ENCODE measurements around the gene SLC22A5.
A peak's percentile ranks its signal among the peaks of the same experiment; 100 is the strongest.
"Not testable (repeated sequence)": the region's sequence is repeated elsewhere in the genome, so short reads cannot be mapped to it uniquely, and the experiment has no call there.

The SLC22A5 gene

GRCh38 chr5:132434416-132435286 lies 65.1 kb downstream of the SLC22A5 start:
- H3K4me3 ChIP-seq (ENCODE audit: control insufficient read depth in 1 of 7, extremely low read depth in 1 of 7, insufficient read depth in 4 of 7, low read depth in 2 of 7, low read length in 6 of 7), result peak overlapping the region in 1 of 7 experiments; percentile 3
- ChIA-PET POLR2A (interaction anchor here (1.6 kb wide), 1 partner anchor 56 kb away, joined by 5 read pairs; the partner anchor contains the start of gene IRF1), CTCF (interaction anchor here (0.8 to 9.8 kb wide), 4 partner anchors 9 to 31 kb away, joined by 3 to 105 read pairs (median 80); no protein-coding TSS in a partner anchor)
- peaks cover 0 to 17% (median 4%) of the 10 kb centered on the region in 4 experiments for H3K36me3 ChIP-seq (ENCODE audit: control insufficient read depth in 4 of 4, insufficient read depth in 4 of 4, low read length in 3 of 4)
- no peaks in the 10 kb centered on the region for H3K27me3 ChIP-seq (replicated peaks in 2 of 5; ENCODE audit: control insufficient read depth in 4 of 5, insufficient read depth in 5 of 5, low read length in 4 of 5)
- H3K4me1 ChIP-seq (ENCODE audit: control extremely low read depth in 1 of 4, control insufficient read depth in 4 of 4, insufficient read depth in 4 of 4, low read length in 3 of 4), result peaks cover 39 to 86% (median 76%) of the 10 kb centered on the region in 4 experiments
- 94% methylated on average over 11 of the region's 12 CpGs for WGBS (ENCODE audit: insufficient coverage)
- no peak for DNase-seq
- H3K9me3 ChIP-seq (ENCODE audit: control extremely low read depth in 1 of 5, control insufficient read depth in 4 of 5, insufficient read depth in 2 of 5, low read depth in 1 of 5, low read length in 4 of 5), result no peaks in the 10 kb centered on the region
- no peak overlapping the region for H3K27ac ChIP-seq (ENCODE audit: insufficient read depth in 1 of 2, low read depth in 1 of 2, low read length in 2 of 2, poor library complexity in 1 of 2, severe bottlenecking in 2 of 2)

- CTCF ChIA-PET, result interaction anchor here (0.6 to 9.8 kb wide), 4 partner anchors 10 to 162 kb away, joined by 3 to 105 read pairs (median 80); no protein-coding TSS in a partner anchor
- DNase-seq, result no peak
- POLR2A ChIA-PET, result interaction anchor here (1.6 kb wide), 1 partner anchor 55 kb away, joined by 5 read pairs; the partner anchor contains the start of gene IRF1
- no peak overlapping the region for H3K4me3 ChIP-seq (ENCODE audit: control insufficient read depth in 1 of 7, extremely low read depth in 1 of 7, insufficient read depth in 4 of 7, low read depth in 2 of 7, low read length in 6 of 7)
- peaks cover 31 to 81% (median 72%) of the 10 kb centered on the region in 4 experiments for H3K4me1 ChIP-seq (ENCODE audit: control extremely low read depth in 1 of 4, control insufficient read depth in 4 of 4, insufficient read depth in 4 of 4, low read length in 3 of 4)
- peaks cover 0 to 13% (median 4%) of the 10 kb centered on the region in 4 experiments for H3K36me3 ChIP-seq (ENCODE audit: control insufficient read depth in 4 of 4, insufficient read depth in 4 of 4, low read length in 3 of 4)
- WGBS (ENCODE audit: insufficient coverage), result 100% methylated on average over 2 of the region's 2 CpGs
- no peak overlapping the region for H3K27ac ChIP-seq (ENCODE audit: insufficient read depth in 1 of 2, low read depth in 1 of 2, low read length in 2 of 2, poor library complexity in 1 of 2, severe bottlenecking in 2 of 2)
- no peaks in the 10 kb centered on the region for H3K27me3 ChIP-seq (replicated peaks in 2 of 5; ENCODE audit: control insufficient read depth in 4 of 5, insufficient read depth in 5 of 5, low read length in 4 of 5)
- no peaks in the 10 kb centered on the region for H3K9me3 ChIP-seq (ENCODE audit: control extremely low read depth in 1 of 5, control insufficient read depth in 4 of 5, insufficient read depth in 2 of 5, low read depth in 1 of 5, low read length in 4 of 5)
Observed at GRCh38 chr5:132435447-132435846, 65.9 kb downstream of the SLC22A5 start.

GRCh38 chr5:132435886-132436285 lies 66.4 kb downstream of the SLC22A5 start:
- no peak overlapping the region for H3K4me3 ChIP-seq (ENCODE audit: control insufficient read depth in 1 of 7, extremely low read depth in 1 of 7, insufficient read depth in 4 of 7, low read depth in 2 of 7, low read length in 6 of 7)
- H3K27me3 ChIP-seq (replicated peaks in 2 of 5; ENCODE audit: control insufficient read depth in 4 of 5, insufficient read depth in 5 of 5, low read length in 4 of 5), result no peaks in the 10 kb centered on the region
- no peak for DNase-seq
- no peaks in the 10 kb centered on the region for H3K9me3 ChIP-seq (ENCODE audit: control extremely low read depth in 1 of 5, control insufficient read depth in 4 of 5, insufficient read depth in 2 of 5, low read depth in 1 of 5, low read length in 4 of 5)
- no CpG with 5 or more reads among the region's 2 CpGs for WGBS (ENCODE audit: insufficient coverage)
- peak overlapping the region in 1 of 2 experiments; percentile 26 for H3K27ac ChIP-seq (ENCODE audit: insufficient read depth in 1 of 2, low read depth in 1 of 2, low read length in 2 of 2, poor library complexity in 1 of 2, severe bottlenecking in 2 of 2)
- ChIA-PET CTCF (interaction anchor here (0.6 to 9.8 kb wide), 7 partner anchors 10 to 162 kb away, joined by 3 to 105 read pairs (median 3); no protein-coding TSS in a partner anchor), POLR2A (interaction anchor here (0.6 to 1.6 kb wide), 4 partner anchors 11 to 1784 kb away, joined by 3 to 5 read pairs (median 4); partner anchors contain the start of gene IRF1)
- peaks cover 27 to 77% (median 68%) of the 10 kb centered on the region in 4 experiments for H3K4me1 ChIP-seq (ENCODE audit: control extremely low read depth in 1 of 4, control insufficient read depth in 4 of 4, insufficient read depth in 4 of 4, low read length in 3 of 4)
- peaks cover 0 to 10% (median 2%) of the 10 kb centered on the region in 4 experiments for H3K36me3 ChIP-seq (ENCODE audit: control insufficient read depth in 4 of 4, insufficient read depth in 4 of 4, low read length in 3 of 4)

DNA sequence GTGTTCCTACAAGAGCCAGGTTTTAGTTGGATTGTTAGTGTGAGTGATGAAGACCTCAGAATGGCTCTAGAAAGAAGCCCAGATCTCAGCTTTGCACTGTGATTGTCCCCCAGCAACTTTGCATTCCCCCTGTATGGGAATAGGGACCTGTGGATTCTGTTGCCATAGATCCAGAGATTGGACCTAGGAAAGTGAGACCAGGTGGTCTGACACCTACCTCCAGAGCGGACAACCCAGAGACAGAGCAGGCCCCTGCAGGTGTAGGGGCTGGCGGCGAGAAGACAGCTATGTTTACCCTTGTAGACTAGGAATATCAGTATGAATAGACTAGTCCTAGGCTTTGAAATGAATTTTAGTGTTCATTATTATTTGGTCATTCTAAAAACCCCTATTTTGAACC lies 67.4 kb downstream of the SLC22A5 start:
- no CpG with 5 or more reads among the region's 3 CpGs for WGBS (ENCODE audit: insufficient coverage)
- Histone ChIP-seq H3K27me3 (replicated peaks in 2 of 5; ENCODE audit: control insufficient read depth in 4 of 5, insufficient read depth in 5 of 5, low read length in 4 of 5) (no peaks in the 10 kb centered on the region), H3K4me1 (ENCODE audit: control extremely low read depth in 1 of 4, control insufficient read depth in 4 of 4, insufficient read depth in 4 of 4, low read length in 3 of 4) (peaks cover 17 to 72% (median 61%) of the 10 kb centered on the region in 4 experiments), H3K4me3 (ENCODE audit: control insufficient read depth in 1 of 7, extremely low read depth in 1 of 7, insufficient read depth in 4 of 7, low read depth in 2 of 7, low read length in 6 of 7) (peak overlapping the region in 1 of 7 experiments; percentile 11), H3K9me3 (ENCODE audit: control extremely low read depth in 1 of 5, control insufficient read depth in 4 of 5, insufficient read depth in 2 of 5, low read depth in 1 of 5, low read length in 4 of 5) (no peaks in the 10 kb centered on the region), H3K36me3 (ENCODE audit: control insufficient read depth in 4 of 4, insufficient read depth in 4 of 4, low read length in 3 of 4) (peaks cover 0 to 10% (median 2%) of the 10 kb centered on the region in 4 experiments), H3K27ac (ENCODE audit: insufficient read depth in 1 of 2, low read depth in 1 of 2, low read length in 2 of 2, poor library complexity in 1 of 2, severe bottlenecking in 2 of 2) (peak overlapping the region; percentile 9 to 75)
- no peak for DNase-seq
- CTCF ChIA-PET, result interaction anchor here (0.8 to 9.8 kb wide), 9 partner anchors 11 to 64 kb away, joined by 3 to 105 read pairs (median 3); no protein-coding TSS in a partner anchor
- POLR2A ChIA-PET, result interaction anchor here (1.1 to 3.7 kb wide), 4 partner anchors 12 to 54 kb away, joined by 3 to 18 read pairs (median 4); partner anchors contain the start of gene IRF1

DNA sequence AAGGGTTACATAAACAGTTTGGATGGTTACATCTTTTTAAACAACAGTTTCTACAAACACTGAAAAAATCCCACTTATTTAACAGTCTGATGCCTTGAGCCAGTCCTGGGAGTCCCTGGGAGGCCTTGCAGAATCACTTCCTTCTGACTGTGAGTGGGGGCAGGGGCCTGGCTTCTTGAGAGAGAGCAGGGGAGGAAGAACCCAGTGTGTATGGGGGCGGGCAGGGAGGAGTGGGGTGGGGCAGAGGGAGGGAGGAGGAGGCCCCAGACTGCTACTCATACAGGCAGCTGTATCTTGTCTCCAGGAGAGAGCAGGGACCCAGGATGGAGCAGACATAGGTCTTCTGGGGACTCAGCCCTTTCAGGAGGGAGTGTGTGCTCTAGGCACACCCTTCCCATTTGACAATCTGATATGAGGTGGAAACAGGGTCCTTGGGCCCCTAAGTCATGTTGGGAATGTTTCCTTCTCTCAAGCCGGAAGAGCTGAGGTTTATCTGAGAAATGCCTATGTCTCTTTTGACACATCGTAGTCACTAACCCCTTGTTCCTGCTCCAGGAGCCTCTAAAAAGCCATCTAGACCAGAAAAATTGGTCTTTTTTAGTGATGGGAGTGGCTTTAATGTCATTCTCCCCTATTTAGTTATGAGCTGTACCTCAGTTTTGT lies 68.2 kb downstream of the SLC22A5 start:
- CTCF ChIA-PET, result interaction anchor here (1.0 to 9.8 kb wide), 14 partner anchors 10 to 64 kb away, joined by 3 to 105 read pairs (median 8); no protein-coding TSS in a partner anchor
- peak overlapping the region in 1 of 7 experiments; percentile 10 for H3K4me3 ChIP-seq (ENCODE audit: control insufficient read depth in 1 of 7, extremely low read depth in 1 of 7, insufficient read depth in 4 of 7, low read depth in 2 of 7, low read length in 6 of 7)
- H3K4me1 ChIP-seq (ENCODE audit: control extremely low read depth in 1 of 4, control insufficient read depth in 4 of 4, insufficient read depth in 4 of 4, low read length in 3 of 4), result peaks cover 16 to 74% (median 62%) of the 10 kb centered on the region in 4 experiments
- WGBS (ENCODE audit: insufficient coverage), result 0% methylated on average over 1 of the region's 3 CpGs
- no peaks in the 10 kb centered on the region for H3K9me3 ChIP-seq (ENCODE audit: control extremely low read depth in 1 of 5, control insufficient read depth in 4 of 5, insufficient read depth in 2 of 5, low read depth in 1 of 5, low read length in 4 of 5)
- DNase-seq, result peak in 2 of 3 donors; percentile 62 to 72
- H3K27me3 ChIP-seq (replicated peaks in 2 of 5; ENCODE audit: control insufficient read depth in 4 of 5, insufficient read depth in 5 of 5, low read length in 4 of 5), result no peaks in the 10 kb centered on the region
- H3K36me3 ChIP-seq (ENCODE audit: control insufficient read depth in 4 of 4, insufficient read depth in 4 of 4, low read length in 3 of 4), result peaks cover 0 to 8% (median 2%) of the 10 kb centered on the region in 4 experiments
- POLR2A ChIA-PET, result interaction anchor here (0.6 to 3.7 kb wide), 5 partner anchors 16 to 53 kb away, joined by 4 to 18 read pairs (median 5); partner anchors contain the start of gene IRF1
- H3K27ac ChIP-seq (ENCODE audit: insufficient read depth in 1 of 2, low read depth in 1 of 2, low read length in 2 of 2, poor library complexity in 1 of 2, severe bottlenecking in 2 of 2), result peak overlapping the region; percentile 37 to 75

DNA sequence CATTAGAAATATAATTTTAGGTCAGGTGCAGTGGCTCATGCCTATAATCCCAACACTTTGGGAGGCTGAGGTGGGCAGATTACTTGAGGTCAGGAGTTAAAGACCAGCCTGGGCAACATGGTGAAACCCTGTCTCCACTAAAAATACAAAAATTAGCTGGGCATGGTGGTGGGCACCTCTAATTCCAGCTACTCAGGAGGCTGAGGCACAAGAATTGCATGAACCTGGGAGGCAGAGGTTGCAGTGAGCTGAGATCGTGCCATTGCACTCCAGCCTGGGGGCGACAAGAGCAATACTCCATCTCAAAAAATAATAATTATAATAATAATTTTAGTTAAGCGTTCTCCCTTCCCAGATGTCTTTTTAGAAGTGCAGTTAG lies 68.7 kb downstream of the SLC22A5 start:
- Histone ChIP-seq H3K27ac (ENCODE audit: insufficient read depth in 1 of 2, low read depth in 1 of 2, low read length in 2 of 2, poor library complexity in 1 of 2, severe bottlenecking in 2 of 2) (peak overlapping the region; percentile 37 to 75), H3K4me1 (ENCODE audit: control extremely low read depth in 1 of 4, control insufficient read depth in 4 of 4, insufficient read depth in 4 of 4, low read length in 3 of 4) (peaks cover 16 to 76% (median 63%) of the 10 kb centered on the region in 4 experiments)
- not testable (repeated sequence) for H3K4me3 ChIP-seq (ENCODE audit: control insufficient read depth in 1 of 7, extremely low read depth in 1 of 7, insufficient read depth in 4 of 7, low read depth in 2 of 7, low read length in 6 of 7); H3K27me3 ChIP-seq (replicated peaks in 2 of 5; ENCODE audit: control insufficient read depth in 4 of 5, insufficient read depth in 5 of 5, low read length in 4 of 5); H3K36me3 ChIP-seq (ENCODE audit: control insufficient read depth in 4 of 4, insufficient read depth in 4 of 4, low read length in 3 of 4); H3K9me3 ChIP-seq (ENCODE audit: control extremely low read depth in 1 of 5, control insufficient read depth in 4 of 5, insufficient read depth in 2 of 5, low read depth in 1 of 5, low read length in 4 of 5); DNase-seq
- ChIA-PET POLR2A (interaction anchor here (0.6 to 3.7 kb wide), 6 partner anchors 16 to 52 kb away, joined by 4 to 18 read pairs (median 5); partner anchors contain the start of gene IRF1), CTCF (interaction anchor here (1.0 to 9.8 kb wide), 16 partner anchors 10 to 64 kb away, joined by 3 to 105 read pairs (median 6); partner anchors contain the start of gene IRF1)
- no CpG with 5 or more reads among the region's 3 CpGs for WGBS (ENCODE audit: insufficient coverage)
